Peyer's patch (tissue), 4 donors: ENCODE data around the gene OPTN. TPM values are rescaled to one million over a fixed set of nuclear protein-coding genes. Genes with fewer than 3 reads are reported as not detected.
"Not testable (repeated sequence)": the region's sequence is repeated elsewhere in the genome, so short reads cannot be mapped to it uniquely, and the experiment has no call there.

ENCODE experiments used
- DNase-seq, 3 donors: peaks; one replicate each; pipeline ENCODE4 v3.0.0-alpha.2; 2017 to 2019
- H3K27ac ChIP-seq, 4 donors: fragments of 200-600 bp; sonication (generic); one replicate each; pipeline ENCODE4 v1.5.1; 2016 to 2019
- H3K27me3 ChIP-seq, 2 donors: fragments of 200-600 bp; sonication (generic); one replicate each; pipeline ENCODE4 v1.5.1; 2019
- H3K36me3 ChIP-seq, 3 donors: fragments of 200-600 bp; sonication (generic); one replicate each; pipeline ENCODE4 v1.5.1; 2016 to 2019
- H3K4me1 ChIP-seq, 4 donors: fragments of 200-600 bp; sonication (generic); one replicate each; pipeline ENCODE4 v1.5.1; 2016 to 2019
- H3K4me3 ChIP-seq, 4 donors: fragments of 200-600 bp; sonication (generic); 1 replicate in 3 of 4; 2 replicates in 1 of 4; pipeline ENCODE4 v1.5.1; 2016 to 2019; ENCODE audit warnings: mild to moderate bottlenecking in 1 of 4
- H3K9me3 ChIP-seq, 4 donors: fragments of 200-600 bp; sonication (generic); one replicate each; pipeline ENCODE4 v1.5.1; 2016 to 2019; ENCODE audit warnings: mild to moderate bottlenecking in 1 of 4
- CTCF ChIP-seq, 6 experiments: fragments of 450-650 bp in 4 of 6; fragments of 200-600 bp in 2 of 6; sonication (generic) in 1 of 6; IDR thresholded peaks; one replicate each; pipeline ENCODE4 v1.5.1; 2017 to 2019; ENCODE audit warnings: antibody characterized with exemption in 6 of 6, mild to moderate bottlenecking in 3 of 6, moderate library complexity in 1 of 6
- POLR2A ChIP-seq, 2 donors: fragments of 450-650 bp; IDR thresholded peaks; one replicate each; pipeline ENCODE4 v1.5.1; 2017; ENCODE audit warnings: antibody characterized with exemption in 2 of 2, mild to moderate bottlenecking in 2 of 2, moderate library complexity in 2 of 2
- total RNA-seq, 4 donors: library from RNA; depleted of rRNA; stranded (reverse); fragments of >200 nt; gene quantifications; one replicate each; pipeline ENCODE4 v1.1.0, GENCODE V29; 2016

The OPTN gene
- total RNA-seq, 4 donors from 2014 or later = 68.0 to 111 (median 90.7) TPM

- peak; percentile 35 to 77 (median 72) for DNase-seq
- Histone ChIP-seq H3K4me3 (no peak overlapping the region), H3K36me3 (no peaks in the 10 kb centered on the region), H3K27me3 (no peaks in the 10 kb centered on the region), H3K4me1 (peaks cover 0 to 5% (median 0%) of the 10 kb centered on the region in 4 donors), H3K27ac (no peak overlapping the region), H3K9me3 (peaks cover 0 to 11% (median 0%) of the 10 kb centered on the region in 4 donors)
- TF ChIP-seq POLR2A (IDR thresholded peaks at IDR 0.05) (no peak), CTCF (IDR thresholded peaks at IDR 0.05) (peak in 4 of 6 experiments; percentile 66 to 72 (median 69))
Measured at GRCh38 chr10:13074563-13075451, 25.2 kb upstream of the OPTN start.

- no peak for DNase-seq
- no peaks in the 10 kb centered on the region for H3K36me3 ChIP-seq
- peaks cover 0 to 5% (median 0%) of the 10 kb centered on the region in 4 donors for H3K4me1 ChIP-seq
- no peak overlapping the region for H3K27ac ChIP-seq
- no peak overlapping the region for H3K4me3 ChIP-seq
- H3K27me3 ChIP-seq = no peaks in the 10 kb centered on the region
- H3K9me3 ChIP-seq = peaks cover 0 to 26% (median 0%) of the 10 kb centered on the region in 4 donors
- TF ChIP-seq POLR2A (IDR thresholded peaks at IDR 0.05) (no peak), CTCF (IDR thresholded peaks at IDR 0.05) (no peak)
Measured at GRCh38 chr10:13078912-13079775, 20.8 kb upstream of the OPTN start.

DNA sequence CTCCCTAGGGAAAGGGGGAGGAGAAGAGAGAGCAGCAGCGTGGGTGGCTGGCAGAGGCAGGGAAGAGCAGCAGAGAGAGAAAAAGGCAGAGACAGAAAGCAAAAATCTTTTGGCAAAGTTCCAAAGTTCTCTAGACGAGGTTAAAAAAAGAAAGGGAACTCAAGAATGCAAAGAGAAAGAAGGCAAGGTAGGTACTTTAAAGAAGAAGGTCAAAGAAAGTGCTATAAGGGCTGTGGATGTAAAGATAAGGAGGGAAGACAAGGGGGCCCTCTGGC is 20.2 kb upstream of the OPTN start:
- TF ChIP-seq POLR2A (IDR thresholded peaks at IDR 0.05) (no peak), CTCF (IDR thresholded peaks at IDR 0.05) (no peak)
- Histone ChIP-seq H3K27ac (no peak overlapping the region), H3K4me1 (peaks cover 0 to 5% (median 0%) of the 10 kb centered on the region in 4 donors), H3K4me3 (no peak overlapping the region), H3K9me3 (peaks cover 0 to 32% (median 0%) of the 10 kb centered on the region in 4 donors), H3K27me3 (no peaks in the 10 kb centered on the region), H3K36me3 (no peaks in the 10 kb centered on the region)
- DNase-seq = no peak

DNA sequence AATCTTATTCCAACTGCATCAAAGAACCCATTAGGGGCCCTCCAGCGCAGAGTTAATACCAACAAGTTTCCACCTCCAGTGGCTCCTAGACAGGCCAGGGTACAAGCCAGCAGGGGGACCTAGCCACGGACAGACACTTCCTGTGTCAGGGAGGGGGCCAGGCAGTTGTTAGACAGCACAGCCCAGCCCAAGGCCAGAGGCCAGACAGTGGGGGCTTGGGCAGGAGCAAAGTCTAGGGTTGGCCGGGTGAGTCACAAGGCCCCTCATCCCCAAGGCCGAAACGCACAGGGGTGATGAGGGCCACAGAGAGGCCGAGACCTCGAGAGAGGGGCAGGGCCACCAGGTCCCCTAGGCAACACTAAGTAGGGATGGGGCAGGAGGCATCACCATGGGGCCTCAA is 19.3 kb upstream of the OPTN start:
- peaks cover 0 to 33% (median 0%) of the 10 kb centered on the region in 4 donors for H3K9me3 ChIP-seq
- no peaks in the 10 kb centered on the region for H3K27me3 ChIP-seq

DNA sequence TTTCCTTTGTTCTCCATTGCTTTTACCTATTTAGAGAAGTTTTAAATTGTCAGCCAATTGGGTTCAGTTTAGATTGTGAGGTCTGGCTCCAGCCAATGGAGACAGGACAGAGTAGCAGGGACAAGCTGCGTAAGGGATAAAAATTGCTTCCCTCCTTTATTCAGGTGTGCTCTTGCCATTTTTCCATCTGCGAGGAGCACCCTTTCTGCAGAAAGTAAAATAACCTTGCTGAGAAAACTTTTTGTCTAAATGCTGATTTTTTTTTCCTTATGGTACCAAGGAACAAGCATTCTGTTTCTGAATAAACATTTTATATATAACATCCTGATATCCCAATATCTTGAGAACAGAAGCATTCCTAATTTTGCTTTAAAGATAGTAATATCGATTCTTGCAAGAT is 16.3 kb upstream of the OPTN start:
- not testable (repeated sequence) for H3K27me3 ChIP-seq, DNase-seq, H3K4me3 ChIP-seq, H3K36me3 ChIP-seq, H3K4me1 ChIP-seq, H3K27ac ChIP-seq
- H3K9me3 ChIP-seq = peaks cover 0 to 33% (median 0%) of the 10 kb centered on the region in 4 donors

More for the DNA sequence above, 19.3 kb upstream of the OPTN start:
- Histone ChIP-seq H3K4me3 (no peak overlapping the region), H3K27ac (no peak overlapping the region), H3K36me3 (no peaks in the 10 kb centered on the region), H3K4me1 (peaks cover 0 to 5% (median 0%) of the 10 kb centered on the region in 4 donors)
- TF ChIP-seq POLR2A (IDR thresholded peaks at IDR 0.05) (no peak), CTCF (IDR thresholded peaks at IDR 0.05) (no peak)
- no peak for DNase-seq

DNA sequence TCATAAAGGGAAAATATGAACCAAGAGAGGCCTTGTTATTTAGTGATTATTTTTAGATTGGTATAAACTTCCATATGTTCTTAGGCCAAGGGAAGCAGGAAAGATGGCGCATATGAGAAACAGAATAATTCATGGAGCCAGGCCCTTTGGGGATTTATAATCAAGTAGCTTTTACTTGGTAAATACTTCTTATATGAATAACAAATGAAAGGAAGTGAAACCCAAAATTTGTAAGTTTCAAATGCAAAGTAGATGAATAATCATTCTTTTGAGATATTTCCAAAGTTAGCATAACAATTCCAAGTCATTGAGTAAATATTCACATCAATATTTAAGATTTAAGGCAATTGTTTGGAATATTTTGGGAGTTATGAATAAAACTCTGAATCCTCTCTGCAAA is 13.9 kb upstream of the OPTN start:
- H3K27ac ChIP-seq = no peak overlapping the region
- no peak for DNase-seq
- no peaks in the 10 kb centered on the region for H3K4me1 ChIP-seq
- no peaks in the 10 kb centered on the region for H3K27me3 ChIP-seq
- peaks cover 0 to 18% (median 0%) of the 10 kb centered on the region in 4 donors for H3K9me3 ChIP-seq
- no peak for TF ChIP-seq POLR2A (IDR thresholded peaks at IDR 0.05)
- no peak for TF ChIP-seq CTCF (IDR thresholded peaks at IDR 0.05)
- no peak overlapping the region for H3K4me3 ChIP-seq
- no peaks in the 10 kb centered on the region for H3K36me3 ChIP-seq
